GM12892 (cell line): ENCODE data around the gene DISP3.

Experiments used
- POLR2A ChIP-seq: IDR thresholded peaks from 2 replicates; pipeline ENCODE4 v1.6.1; 2011; ENCODE audit warnings: low read depth, low read length, control low read depth
- POLR2AphosphoS5 ChIP-seq: IDR thresholded peaks from 2 replicates; pipeline ENCODE4 v1.6.1; 2011; ENCODE audit warnings: low read depth, low read length, control low read depth
- TAF1 ChIP-seq: IDR thresholded peaks from 2 replicates; pipeline ENCODE4 v1.6.1; 2011; ENCODE audit warnings: low read depth, mild to moderate bottlenecking, control low read depth, low read length, borderline replicate concordance

- TF ChIP-seq POLR2A (no peak), POLR2AphosphoS5 (no peak), TAF1 (no peak)
Measured at GRCh38 chr1:11465307-11465706, 13.6 kb upstream of the DISP3 start.
